ENCODE data around the gene TRAIP. TPM values are rescaled to one million over a fixed set of nuclear protein-coding genes. Genes with fewer than 3 reads are reported as not detected.
A peak's percentile ranks its signal among the peaks of the same experiment; 100 is the strongest.
"Not testable (repeated sequence)": the region's sequence is repeated elsewhere in the genome, so short reads cannot be mapped to it uniquely, and the experiment has no call there.

The TRAIP gene
- total RNA-seq, 1 donor from 2014 or later = 16.2 TPM

DNA sequence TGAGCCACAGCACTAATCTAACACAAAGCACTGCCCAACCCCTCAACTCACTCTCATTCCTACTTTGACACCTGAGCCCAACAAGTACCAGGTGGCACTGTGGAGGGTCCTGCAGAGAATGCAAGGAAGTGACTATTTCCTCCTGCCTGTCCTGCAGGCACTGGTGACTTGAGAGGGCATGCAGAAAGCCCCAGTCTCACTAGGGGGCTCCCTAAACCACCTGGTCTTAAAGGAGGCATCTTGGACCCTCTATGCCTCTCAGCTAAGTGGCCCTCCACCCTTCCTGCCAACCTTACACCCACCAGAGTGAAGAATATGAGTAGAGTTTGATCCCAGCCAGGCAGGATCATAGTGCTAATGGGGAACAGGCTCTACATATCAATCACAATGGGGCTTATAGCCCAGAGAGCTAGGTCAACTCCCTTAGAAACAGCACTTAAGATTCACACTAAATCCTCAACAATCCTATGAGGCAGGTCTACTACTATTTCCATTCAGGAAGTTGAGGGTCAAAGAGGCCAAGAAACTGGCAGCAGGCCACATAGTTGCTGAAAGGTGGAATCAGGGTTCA is 15.2 kb downstream of the TRAIP start:
- H3K27ac Mint-ChIP-seq = no peak overlapping the region
- H3K36me3 Mint-ChIP-seq (ENCODE audit: insufficient read depth) = peaks cover 2% of the 10 kb centered on the region
- no peaks in the 10 kb centered on the region for H3K9me3 Mint-ChIP-seq (ENCODE audit: low read depth)
- H3K4me1 Mint-ChIP-seq (ENCODE audit: low read depth) = no peaks in the 10 kb centered on the region
- no peaks in the 10 kb centered on the region for H3K27me3 Mint-ChIP-seq
- no peak for DNase-seq (ENCODE audit: low spot score, unreplicated experiment)
- TF ChIP-seq, protein P1, sequence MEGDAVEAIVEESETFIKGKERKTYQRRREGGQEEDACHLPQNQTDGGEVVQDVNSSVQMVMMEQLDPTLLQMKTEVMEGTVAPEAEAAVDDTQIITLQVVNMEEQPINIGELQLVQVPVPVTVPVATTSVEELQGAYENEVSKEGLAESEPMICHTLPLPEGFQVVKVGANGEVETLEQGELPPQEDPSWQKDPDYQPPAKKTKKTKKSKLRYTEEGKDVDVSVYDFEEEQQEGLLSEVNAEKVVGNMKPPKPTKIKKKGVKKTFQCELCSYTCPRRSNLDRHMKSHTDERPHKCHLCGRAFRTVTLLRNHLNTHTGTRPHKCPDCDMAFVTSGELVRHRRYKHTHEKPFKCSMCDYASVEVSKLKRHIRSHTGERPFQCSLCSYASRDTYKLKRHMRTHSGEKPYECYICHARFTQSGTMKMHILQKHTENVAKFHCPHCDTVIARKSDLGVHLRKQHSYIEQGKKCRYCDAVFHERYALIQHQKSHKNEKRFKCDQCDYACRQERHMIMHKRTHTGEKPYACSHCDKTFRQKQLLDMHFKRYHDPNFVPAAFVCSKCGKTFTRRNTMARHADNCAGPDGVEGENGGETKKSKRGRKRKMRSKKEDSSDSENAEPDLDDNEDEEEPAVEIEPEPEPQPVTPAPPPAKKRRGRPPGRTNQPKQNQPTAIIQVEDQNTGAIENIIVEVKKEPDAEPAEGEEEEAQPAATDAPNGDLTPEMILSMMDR (IDR thresholded peaks at IDR 0.05; ENCODE audit: unreplicated experiment) = peak; percentile 31
- H3K4me3 Mint-ChIP-seq (ENCODE audit: low read depth) = no peak overlapping the region

DNA sequence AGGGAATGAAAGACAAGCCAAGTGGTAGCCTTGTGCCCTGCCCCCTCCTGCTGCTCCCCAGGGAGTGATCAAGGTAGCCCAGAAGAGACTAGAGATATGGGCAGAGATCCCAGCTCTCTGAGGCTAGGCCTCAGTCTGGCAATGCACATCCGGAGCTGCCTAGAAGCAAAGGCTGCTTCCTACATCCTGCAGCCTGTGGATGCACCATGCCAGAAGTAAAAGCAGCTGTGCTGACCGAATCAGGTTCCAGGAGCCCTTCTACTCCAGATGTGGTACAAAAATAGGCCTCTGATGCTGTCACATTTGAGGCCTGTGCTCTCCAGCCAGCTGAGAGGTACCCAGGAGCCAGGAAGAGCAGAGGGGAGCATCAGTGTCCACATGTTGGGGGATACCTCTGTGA is 16.0 kb downstream of the TRAIP start:
- DNase-seq (ENCODE audit: low spot score, unreplicated experiment) = no peak
- H3K4me1 Mint-ChIP-seq (ENCODE audit: low read depth) = no peaks in the 10 kb centered on the region
- TF ChIP-seq, protein P1 (IDR thresholded peaks at IDR 0.05; ENCODE audit: unreplicated experiment) = no peak
- no peak overlapping the region for H3K4me3 Mint-ChIP-seq (ENCODE audit: low read depth)
- H3K27me3 Mint-ChIP-seq = no peaks in the 10 kb centered on the region
- peaks cover 2% of the 10 kb centered on the region for H3K36me3 Mint-ChIP-seq (ENCODE audit: insufficient read depth)
- no peaks in the 10 kb centered on the region for H3K9me3 Mint-ChIP-seq (ENCODE audit: low read depth)
- no peak overlapping the region for H3K27ac Mint-ChIP-seq

DNA sequence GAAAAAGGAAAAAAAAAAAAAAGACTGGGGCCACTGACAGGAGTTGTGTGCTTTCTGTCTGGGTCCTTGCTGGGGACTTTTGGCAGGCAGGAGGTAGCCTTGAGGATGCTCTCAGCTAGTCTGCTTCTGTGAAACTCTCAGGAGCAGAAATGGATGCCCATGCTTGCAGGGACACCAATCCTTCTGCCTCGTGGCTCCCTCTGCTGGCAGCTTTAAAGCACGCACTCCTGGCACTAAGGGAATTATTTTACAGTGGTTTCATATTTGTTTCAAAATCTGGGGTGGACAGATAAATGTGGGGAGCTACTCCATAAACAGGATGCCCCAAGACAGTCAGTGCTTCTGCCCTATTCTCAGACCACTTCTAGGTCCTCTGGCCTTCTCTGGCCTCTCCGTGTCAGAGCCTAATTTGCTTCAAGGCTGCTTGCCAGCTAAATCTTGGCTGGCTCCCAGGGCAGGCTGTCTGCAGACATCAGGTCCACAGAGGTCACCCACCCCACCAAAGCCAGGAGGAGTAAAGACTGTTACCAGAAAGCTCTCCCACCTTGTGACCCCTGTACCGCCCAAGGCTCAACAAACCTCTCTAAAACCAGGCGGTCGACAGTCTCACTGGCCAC is 17.1 kb downstream of the TRAIP start:
- H3K27me3 Mint-ChIP-seq = no peaks in the 10 kb centered on the region
- H3K9me3 Mint-ChIP-seq (ENCODE audit: low read depth) = no peaks in the 10 kb centered on the region
- TF ChIP-seq, protein P1 (IDR thresholded peaks at IDR 0.05; ENCODE audit: unreplicated experiment) = peak; percentile 83
- H3K36me3 Mint-ChIP-seq (ENCODE audit: insufficient read depth) = peaks cover 4% of the 10 kb centered on the region
- H3K4me1 Mint-ChIP-seq (ENCODE audit: low read depth) = no peaks in the 10 kb centered on the region
- H3K4me3 Mint-ChIP-seq (ENCODE audit: low read depth) = no peak overlapping the region
- no peak overlapping the region for H3K27ac Mint-ChIP-seq
- DNase-seq (ENCODE audit: low spot score, unreplicated experiment) = peak; percentile 60

DNA sequence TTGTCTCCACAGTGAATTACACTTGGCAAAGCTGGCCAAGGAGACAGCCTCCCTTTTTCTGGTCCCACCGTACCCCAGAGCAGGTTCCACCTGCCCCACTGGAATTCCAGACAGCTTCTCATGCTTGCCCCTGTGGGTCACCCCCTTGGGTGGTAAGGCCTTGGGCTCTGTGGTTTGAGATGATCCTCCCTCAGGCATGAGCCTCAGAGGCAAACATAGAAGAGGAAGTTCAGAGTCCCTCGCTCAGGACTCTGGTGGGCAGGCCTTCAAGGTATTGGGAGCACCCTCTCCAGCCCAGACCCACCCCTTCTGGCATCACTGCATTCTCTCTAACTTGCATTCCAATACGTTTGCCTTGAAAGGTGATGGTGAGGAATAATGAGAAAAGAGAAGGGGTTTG is 25.0 kb downstream of the TRAIP start:
- no peak for DNase-seq (ENCODE audit: low spot score, unreplicated experiment)
- Mint-ChIP-seq H3K9me3 (ENCODE audit: low read depth) (no peaks in the 10 kb centered on the region), H3K36me3 (ENCODE audit: insufficient read depth) (peaks cover 7% of the 10 kb centered on the region), H3K4me1 (ENCODE audit: low read depth) (no peaks in the 10 kb centered on the region), H3K27ac (no peak overlapping the region), H3K4me3 (ENCODE audit: low read depth) (no peak overlapping the region), H3K27me3 (no peaks in the 10 kb centered on the region)
- TF ChIP-seq, protein P1 (IDR thresholded peaks at IDR 0.05; ENCODE audit: unreplicated experiment) = no peak

DNA sequence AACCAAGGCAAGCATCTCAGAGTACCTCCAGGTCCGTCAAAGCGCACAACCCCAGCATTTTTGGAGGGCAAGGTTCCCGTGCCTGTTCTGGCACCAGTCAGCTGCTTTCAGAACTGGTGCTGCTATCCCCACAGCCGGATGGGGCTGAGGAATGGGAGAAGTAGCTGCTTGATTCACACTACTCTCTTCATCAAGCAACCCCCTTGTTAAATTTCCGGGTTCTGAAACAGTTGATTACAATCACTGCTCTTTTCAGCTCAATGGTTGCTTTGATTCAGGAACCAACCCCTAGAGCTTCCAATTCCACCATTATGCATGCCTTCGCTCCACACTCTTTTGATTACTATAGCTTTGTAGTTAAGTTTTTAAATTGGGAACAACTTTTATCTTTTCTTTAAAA is 30.3 kb downstream of the TRAIP start:
- Mint-ChIP-seq H3K9me3 (ENCODE audit: low read depth) (no peaks in the 10 kb centered on the region), H3K36me3 (ENCODE audit: insufficient read depth) (peaks cover 4% of the 10 kb centered on the region), H3K27ac (no peak overlapping the region), H3K27me3 (no peaks in the 10 kb centered on the region), H3K4me3 (ENCODE audit: low read depth) (no peak overlapping the region), H3K4me1 (ENCODE audit: low read depth) (no peaks in the 10 kb centered on the region)
- no peak for DNase-seq (ENCODE audit: low spot score, unreplicated experiment)
- TF ChIP-seq, protein P1 (IDR thresholded peaks at IDR 0.05; ENCODE audit: unreplicated experiment) = no peak

DNA sequence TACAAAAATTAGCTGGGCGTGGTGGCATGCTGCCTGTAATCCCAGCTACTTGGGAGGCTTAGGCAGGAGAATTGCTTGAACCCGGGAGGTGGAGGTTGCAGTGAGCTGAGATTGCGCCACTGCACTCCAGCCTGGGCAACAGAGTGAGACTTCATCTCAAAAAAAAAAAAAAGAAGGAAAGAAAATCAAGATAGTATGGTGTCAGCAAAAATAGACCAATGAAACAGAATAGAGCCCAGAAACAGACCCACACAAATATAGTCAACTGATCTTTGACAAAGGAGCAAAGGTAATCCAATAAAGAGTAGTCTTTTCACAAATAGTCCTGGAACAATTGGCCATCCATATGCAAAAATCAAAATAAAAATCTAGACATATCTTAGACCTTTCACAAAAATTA is 33.2 kb downstream of the TRAIP start:
- not testable (repeated sequence) for H3K4me1 Mint-ChIP-seq (ENCODE audit: low read depth); H3K36me3 Mint-ChIP-seq (ENCODE audit: insufficient read depth)

More for the DNA sequence above, 33.2 kb downstream of the TRAIP start:
- H3K9me3 Mint-ChIP-seq (ENCODE audit: low read depth); DNase-seq (ENCODE audit: low spot score, unreplicated experiment); H3K27me3 Mint-ChIP-seq; H3K4me3 Mint-ChIP-seq (ENCODE audit: low read depth); H3K27ac Mint-ChIP-seq: not testable (repeated sequence)
